Loucy (cell line): ENCODE data around the gene PCDHGB5.

Experiments used
- CTCF ChIP-seq: fragments of 200-600 bp; sonication (generic); conservative IDR thresholded peaks from 2 replicates; pipeline ENCODE4 v1.5.1; 2014; ENCODE audit warnings: mild to moderate bottlenecking, antibody characterized with exemption, low read length
- EZH2phosphoT487 ChIP-seq: fragments of 200-600 bp; IDR thresholded peaks from 2 replicates; pipeline ENCODE4 v1.6.1; 2018; ENCODE audit warnings: antibody characterized with exemption, mild to moderate bottlenecking, moderate library complexity, borderline replicate concordance

GRCh38 chr5:141437221-141437620 lies 39.5 kb downstream of the PCDHGB5 start:
- TF ChIP-seq CTCF: no peak
- TF ChIP-seq EZH2phosphoT487: no peak
